Raji (cell line): ENCODE data around the gene FOXJ2.

ENCODE experiments used
- POLR2A ChIP-seq: IDR thresholded peaks from 2 replicates; pipeline ENCODE4 v1.6.1; 2011; ENCODE audit warnings: low read depth, low read length, control low read depth; ENCODE audit not compliant: insufficient read depth

FOXJ2 gene

GRCh38 chr12:8096281-8096915 is 63.9 kb downstream of the FOXJ2 start:
- TF ChIP-seq POLR2A: no peak

- no peak for TF ChIP-seq POLR2A
Observed at GRCh38 chr12:8099235-8099634, 66.7 kb downstream of the FOXJ2 start.
